ENCODE results near the gene GRM2. TPM values are rescaled to one million over a fixed set of nuclear protein-coding genes. Genes with fewer than 3 reads are reported as not detected.

Gene GRM2
- total RNA-seq, 2 donors from 2014 or later, result 0.90 to 1.0 TPM

GRCh38 chr3:51704511-51704950 lies 2.3 kb upstream of the GRM2 start:
- ATAC-seq (no peak), DNase-seq (ENCODE audit: low spot score) (no peak)
- H3K4me3 Mint-ChIP-seq, result no peak overlapping the region
- no peaks in the 10 kb centered on the region for H3K36me3 Mint-ChIP-seq
- H3K27me3 Mint-ChIP-seq, result no peaks in the 10 kb centered on the region
- no peaks in the 10 kb centered on the region for H3K9me3 Mint-ChIP-seq
- no peak overlapping the region for H3K27ac Mint-ChIP-seq
- peaks cover 1 to 20% of the 10 kb centered on the region in 2 donors for H3K4me1 Mint-ChIP-seq (ENCODE audit: low read depth in 2 of 2)

GRCh38 chr3:51705276-51706020 lies 1.4 kb upstream of the GRM2 start:
- Mint-ChIP-seq H3K27ac (no peak overlapping the region), H3K27me3 (no peaks in the 10 kb centered on the region), H3K36me3 (no peaks in the 10 kb centered on the region), H3K4me1 (ENCODE audit: low read depth in 2 of 2) (peaks cover 6 to 25% of the 10 kb centered on the region in 2 donors), H3K9me3 (no peaks in the 10 kb centered on the region), H3K4me3 (no peak overlapping the region)
- DNase-seq (ENCODE audit: low spot score) (peak; percentile 34), ATAC-seq (no peak)

DNA sequence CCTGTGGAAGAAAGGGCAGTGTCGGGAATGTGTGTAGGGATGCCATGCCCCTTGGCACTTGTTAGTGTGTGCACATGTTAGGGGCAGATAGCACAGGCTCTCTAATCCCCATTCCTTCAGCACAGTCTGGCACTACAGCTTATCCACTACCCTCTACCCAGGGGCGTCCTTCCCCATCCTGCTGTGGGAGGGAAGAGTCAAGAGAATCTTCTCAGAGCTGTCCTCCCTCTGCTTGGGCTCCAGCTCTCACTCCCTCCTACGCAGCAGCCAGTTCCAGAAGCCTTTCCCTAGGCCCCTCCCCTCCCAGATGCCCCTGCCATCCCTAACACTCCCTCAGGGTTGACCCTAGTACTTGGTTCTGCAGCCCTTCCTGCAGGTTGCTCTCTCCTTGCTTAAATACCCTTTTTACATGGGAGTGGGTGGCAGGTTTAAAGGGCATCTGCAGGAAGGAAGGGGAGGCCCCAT lies 815 bp upstream of the GRM2 start:
- no peaks in the 10 kb centered on the region for H3K36me3 Mint-ChIP-seq
- no peak overlapping the region for H3K27ac Mint-ChIP-seq
- H3K4me1 Mint-ChIP-seq (ENCODE audit: low read depth in 2 of 2), result peaks cover 6 to 25% of the 10 kb centered on the region in 2 donors
- ATAC-seq (no peak), DNase-seq (ENCODE audit: low spot score) (peak; percentile 51)
- H3K27me3 Mint-ChIP-seq, result no peaks in the 10 kb centered on the region
- H3K9me3 Mint-ChIP-seq, result no peaks in the 10 kb centered on the region
- H3K4me3 Mint-ChIP-seq, result no peak overlapping the region

DNA sequence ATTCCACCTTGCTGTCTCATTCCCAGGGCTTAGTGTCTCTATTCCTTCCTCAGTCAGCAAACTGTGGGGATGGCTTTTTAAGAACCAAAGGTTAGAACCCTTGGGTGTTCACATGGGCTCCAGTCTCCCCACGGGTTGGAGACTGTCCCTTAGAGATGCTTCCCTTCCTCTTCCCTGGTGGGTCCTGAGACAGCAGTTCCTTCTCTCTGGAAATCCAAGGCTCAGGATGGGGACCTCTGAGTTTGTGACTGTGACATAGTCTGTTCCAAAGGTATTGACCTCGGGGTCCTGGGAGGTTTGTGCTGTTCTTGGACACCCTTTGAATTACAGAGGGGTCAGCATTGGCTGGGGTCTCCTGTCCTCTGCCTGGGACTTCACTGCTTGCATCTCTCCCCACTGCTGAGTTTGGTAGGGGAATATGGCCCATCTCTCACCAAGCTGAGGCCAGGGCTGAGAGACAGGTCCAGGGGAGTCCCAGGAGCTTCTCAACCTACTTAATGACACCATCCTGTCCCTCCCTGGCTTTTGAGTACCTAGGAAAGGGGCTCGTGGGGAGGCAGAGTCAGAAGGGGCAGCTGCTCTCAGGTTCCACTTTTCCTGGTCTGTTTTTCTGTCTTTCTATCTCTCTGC lies 1.5 kb downstream of the GRM2 start:
- H3K27ac Mint-ChIP-seq, result no peak overlapping the region
- H3K9me3 Mint-ChIP-seq, result no peaks in the 10 kb centered on the region
- no peak overlapping the region for H3K4me3 Mint-ChIP-seq
- H3K4me1 Mint-ChIP-seq (ENCODE audit: low read depth in 2 of 2), result peaks cover 6 to 25% of the 10 kb centered on the region in 2 donors
- no peaks in the 10 kb centered on the region for H3K27me3 Mint-ChIP-seq
- H3K36me3 Mint-ChIP-seq, result no peaks in the 10 kb centered on the region
- DNase-seq (ENCODE audit: low spot score), result peak; percentile 35
- no peak for ATAC-seq

- H3K9me3 Mint-ChIP-seq, result no peaks in the 10 kb centered on the region
- ATAC-seq, result no peak
- DNase-seq (ENCODE audit: low spot score), result peak; percentile 44
- no peaks in the 10 kb centered on the region for H3K27me3 Mint-ChIP-seq
- H3K4me1 Mint-ChIP-seq (ENCODE audit: low read depth in 2 of 2), result peaks cover 6 to 26% of the 10 kb centered on the region in 2 donors
- no peak overlapping the region for H3K4me3 Mint-ChIP-seq
- no peak overlapping the region for H3K27ac Mint-ChIP-seq
- no peaks in the 10 kb centered on the region for H3K36me3 Mint-ChIP-seq
These were observed 2.1 kb downstream of the GRM2 start for GRCh38 chr3:51709004-51709420.

DNA sequence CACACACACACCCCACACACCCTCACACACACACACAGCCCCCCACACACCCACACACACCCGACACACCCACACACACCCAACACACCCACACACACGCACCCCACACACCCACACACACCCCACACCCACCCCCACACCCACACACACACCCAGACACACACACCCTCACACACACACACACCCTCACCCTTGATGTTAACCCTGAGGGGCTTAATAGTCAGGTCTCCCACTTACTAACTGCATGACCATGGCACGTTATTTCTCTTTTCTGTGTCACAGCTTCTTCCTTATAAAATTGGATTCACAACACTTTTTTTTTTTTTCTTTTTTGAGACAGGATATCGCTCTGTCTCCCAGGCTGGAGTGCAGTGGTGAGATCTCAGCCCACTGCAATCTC lies 2.8 kb downstream of the GRM2 start:
- Mint-ChIP-seq H3K27ac (peak overlapping the region; percentile 39 to 74), H3K27me3 (no peaks in the 10 kb centered on the region), H3K9me3 (no peaks in the 10 kb centered on the region), H3K4me3 (no peak overlapping the region), H3K36me3 (no peaks in the 10 kb centered on the region), H3K4me1 (ENCODE audit: low read depth in 2 of 2) (peaks cover 6 to 25% of the 10 kb centered on the region in 2 donors)
- ATAC-seq (no peak), DNase-seq (ENCODE audit: low spot score) (no peak)

GRCh38 chr3:51710631-51711351 lies 3.9 kb downstream of the GRM2 start:
- H3K27ac Mint-ChIP-seq, result no peak overlapping the region
- DNase-seq (ENCODE audit: low spot score), result peak; percentile 46
- no peak overlapping the region for H3K4me3 Mint-ChIP-seq
- no peaks in the 10 kb centered on the region for H3K9me3 Mint-ChIP-seq
- ATAC-seq, result no peak
- no peaks in the 10 kb centered on the region for H3K36me3 Mint-ChIP-seq
- H3K4me1 Mint-ChIP-seq (ENCODE audit: low read depth in 2 of 2), result peaks cover 6 to 22% of the 10 kb centered on the region in 2 donors
- H3K27me3 Mint-ChIP-seq, result no peaks in the 10 kb centered on the region

DNA sequence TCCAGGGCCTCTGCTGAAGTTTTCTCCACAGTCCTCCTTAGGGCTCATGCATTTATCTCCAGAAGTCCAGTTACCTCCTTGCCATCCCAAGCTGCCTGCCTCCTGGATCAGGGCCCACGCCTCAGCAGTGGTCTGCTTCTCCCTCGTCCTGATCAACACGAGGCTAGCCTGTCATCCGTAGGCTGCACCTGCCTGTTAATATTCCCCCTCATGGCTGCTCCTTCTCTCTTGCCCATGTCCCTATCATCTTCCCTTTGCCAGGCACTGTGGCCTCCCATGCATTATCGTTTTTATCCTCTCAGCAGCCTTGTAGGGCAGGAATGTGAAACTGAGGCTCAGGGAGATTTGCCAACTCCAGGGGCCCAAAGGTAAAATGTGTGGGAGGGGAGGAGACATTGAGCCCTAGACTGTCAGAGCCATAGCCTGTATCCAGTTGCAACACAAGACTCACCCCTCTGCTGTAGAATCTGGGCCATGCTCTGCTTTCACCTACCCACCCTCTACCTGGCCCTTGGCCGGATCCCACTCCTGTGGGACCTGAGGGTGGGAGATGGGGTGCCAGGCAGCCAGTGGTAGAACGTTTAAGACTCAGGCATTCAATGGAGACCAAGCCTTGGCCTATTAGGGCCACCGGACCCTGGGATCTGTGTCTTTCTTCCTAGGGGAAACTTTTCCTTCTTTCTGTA lies 4.6 kb downstream of the GRM2 start:
- Mint-ChIP-seq H3K9me3 (no peaks in the 10 kb centered on the region), H3K36me3 (no peaks in the 10 kb centered on the region)
- peak; percentile 60 for DNase-seq (ENCODE audit: low spot score)

GRCh38 chr3:51712038-51712420 lies 5.2 kb downstream of the GRM2 start:
- no peak overlapping the region for H3K27ac Mint-ChIP-seq
- H3K4me1 Mint-ChIP-seq (ENCODE audit: low read depth in 2 of 2), result peaks cover 6 to 17% of the 10 kb centered on the region in 2 donors

More for the DNA sequence above, 4.6 kb downstream of the GRM2 start:
- no peak for ATAC-seq
- H3K27ac Mint-ChIP-seq, result no peak overlapping the region
- no peaks in the 10 kb centered on the region for H3K27me3 Mint-ChIP-seq
- H3K4me3 Mint-ChIP-seq, result no peak overlapping the region
- H3K4me1 Mint-ChIP-seq (ENCODE audit: low read depth in 2 of 2), result peaks cover 6 to 17% of the 10 kb centered on the region in 2 donors

DNA sequence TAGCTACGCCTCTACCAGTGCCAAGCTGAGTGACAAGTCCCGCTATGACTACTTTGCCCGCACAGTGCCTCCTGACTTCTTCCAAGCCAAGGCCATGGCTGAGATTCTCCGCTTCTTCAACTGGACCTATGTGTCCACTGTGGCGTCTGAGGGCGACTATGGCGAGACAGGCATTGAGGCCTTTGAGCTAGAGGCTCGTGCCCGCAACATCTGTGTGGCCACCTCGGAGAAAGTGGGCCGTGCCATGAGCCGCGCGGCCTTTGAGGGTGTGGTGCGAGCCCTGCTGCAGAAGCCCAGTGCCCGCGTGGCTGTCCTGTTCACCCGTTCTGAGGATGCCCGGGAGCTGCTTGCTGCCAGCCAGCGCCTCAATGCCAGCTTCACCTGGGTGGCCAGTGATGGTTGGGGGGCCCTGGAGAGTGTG lies 5.7 kb downstream of the GRM2 start:
- Mint-ChIP-seq H3K4me3 (no peak overlapping the region), H3K4me1 (ENCODE audit: low read depth in 2 of 2) (peaks cover 6 to 14% of the 10 kb centered on the region in 2 donors), H3K36me3 (no peaks in the 10 kb centered on the region), H3K27ac (no peak overlapping the region), H3K27me3 (no peaks in the 10 kb centered on the region), H3K9me3 (no peaks in the 10 kb centered on the region)
- DNase-seq (ENCODE audit: low spot score) (peak; percentile 15), ATAC-seq (no peak)

More at GRCh38 chr3:51712038-51712420, 5.2 kb downstream of the GRM2 start:
- ATAC-seq (no peak), DNase-seq (ENCODE audit: low spot score) (peak; percentile 22)
- Mint-ChIP-seq H3K9me3 (no peaks in the 10 kb centered on the region), H3K36me3 (no peaks in the 10 kb centered on the region), H3K27me3 (no peaks in the 10 kb centered on the region), H3K4me3 (no peak overlapping the region)

GRCh38 chr3:51712963-51713362 lies 6.1 kb downstream of the GRM2 start:
- no peak for ATAC-seq
- DNase-seq (ENCODE audit: low spot score), result peak; percentile 32
- H3K9me3 Mint-ChIP-seq, result no peaks in the 10 kb centered on the region
- H3K27ac Mint-ChIP-seq, result no peak overlapping the region
- no peaks in the 10 kb centered on the region for H3K36me3 Mint-ChIP-seq
- peaks cover 6 to 10% of the 10 kb centered on the region in 2 donors for H3K4me1 Mint-ChIP-seq (ENCODE audit: low read depth in 2 of 2)
- H3K4me3 Mint-ChIP-seq, result no peak overlapping the region
- H3K27me3 Mint-ChIP-seq, result no peaks in the 10 kb centered on the region

DNA sequence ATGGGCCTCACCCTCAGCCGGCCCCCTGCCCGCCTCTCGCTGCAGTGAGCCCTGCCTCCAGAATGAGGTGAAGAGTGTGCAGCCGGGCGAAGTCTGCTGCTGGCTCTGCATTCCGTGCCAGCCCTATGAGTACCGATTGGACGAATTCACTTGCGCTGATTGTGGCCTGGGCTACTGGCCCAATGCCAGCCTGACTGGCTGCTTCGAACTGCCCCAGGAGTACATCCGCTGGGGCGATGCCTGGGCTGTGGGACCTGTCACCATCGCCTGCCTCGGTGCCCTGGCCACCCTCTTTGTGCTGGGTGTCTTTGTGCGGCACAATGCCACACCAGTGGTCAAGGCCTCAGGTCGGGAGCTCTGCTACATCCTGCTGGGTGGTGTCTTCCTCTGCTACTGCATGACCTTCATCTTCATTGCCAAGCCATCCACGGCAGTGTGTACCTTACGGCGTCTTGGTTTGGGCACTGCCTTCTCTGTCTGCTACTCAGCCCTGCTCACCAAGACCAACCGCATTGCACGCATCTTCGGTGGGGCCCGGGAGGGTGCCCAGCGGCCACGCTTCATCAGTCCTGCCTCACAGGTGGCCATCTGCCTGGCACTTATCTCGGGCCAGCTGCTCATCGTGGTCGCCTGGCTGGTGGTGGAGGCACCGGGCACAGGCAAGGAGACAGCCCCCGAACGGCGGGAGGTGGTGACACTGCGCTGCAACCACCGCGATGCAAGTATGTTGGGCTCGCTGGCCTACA lies 8.5 kb downstream of the GRM2 start:
- Mint-ChIP-seq H3K4me1 (ENCODE audit: low read depth in 2 of 2) (peaks cover 0 to 13% of the 10 kb centered on the region in 2 donors), H3K9me3 (no peaks in the 10 kb centered on the region), H3K27me3 (no peaks in the 10 kb centered on the region), H3K36me3 (no peaks in the 10 kb centered on the region), H3K27ac (no peak overlapping the region), H3K4me3 (no peak overlapping the region)
- DNase-seq (ENCODE audit: low spot score), result peak; percentile 50
- no peak for ATAC-seq

DNA sequence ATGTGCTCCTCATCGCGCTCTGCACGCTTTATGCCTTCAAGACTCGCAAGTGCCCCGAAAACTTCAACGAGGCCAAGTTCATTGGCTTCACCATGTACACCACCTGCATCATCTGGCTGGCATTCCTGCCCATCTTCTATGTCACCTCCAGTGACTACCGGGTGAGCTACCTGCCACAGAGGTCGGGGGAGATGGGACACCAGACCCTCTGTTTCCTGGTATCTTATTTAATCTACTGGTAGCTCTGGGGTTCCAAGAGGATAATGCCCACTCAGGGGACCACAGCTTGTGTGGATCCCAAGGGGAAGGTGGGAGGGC lies 9.1 kb downstream of the GRM2 start:
- ATAC-seq (no peak), DNase-seq (ENCODE audit: low spot score) (no peak)
- Mint-ChIP-seq H3K4me1 (ENCODE audit: low read depth in 2 of 2) (peaks cover 0 to 18% of the 10 kb centered on the region in 2 donors), H3K36me3 (no peaks in the 10 kb centered on the region), H3K4me3 (no peak overlapping the region), H3K27ac (no peak overlapping the region), H3K9me3 (no peaks in the 10 kb centered on the region), H3K27me3 (no peaks in the 10 kb centered on the region)
